OCI-LY3 (cell line): ENCODE measurements around the gene FRMD7.

ENCODE experiments used
- EZH2phosphoT487 ChIP-seq: fragments of 200-600 bp; shearing (Covaris generic); IDR thresholded peaks from 2 replicates; pipeline ENCODE4 v1.6.1; 2018; ENCODE audit warnings: antibody characterized with exemption, mixed run types, low read depth
- TF ChIP-seq, protein P1 (sequence below): fragments of 200-600, 300-600 bp; sonication (generic); IDR thresholded peaks from 2 replicates; pipeline ENCODE4 v1.5.1; 2014; ENCODE audit warnings: antibody characterized with exemption, low read length, low read depth

DNA sequence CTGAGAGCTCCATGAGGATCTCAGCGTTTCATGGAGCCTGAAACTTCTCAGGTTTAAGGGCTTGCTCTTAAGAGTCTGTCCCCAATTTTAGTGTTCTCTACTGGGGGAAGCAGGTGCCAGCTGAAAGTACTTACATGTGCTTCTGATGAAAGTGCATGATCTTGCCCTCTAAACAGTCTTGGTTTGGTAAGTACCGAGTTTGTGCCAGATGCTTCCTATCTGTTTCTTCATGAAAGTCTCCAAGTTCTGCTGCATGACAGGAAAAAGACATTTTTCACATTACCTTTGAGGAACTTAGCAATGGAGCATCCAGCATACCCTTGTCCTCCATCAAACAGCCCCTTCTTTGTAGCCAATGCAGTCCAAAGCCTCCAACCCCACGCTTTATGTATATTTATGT is 42.0 kb downstream of the FRMD7 start:
- TF ChIP-seq, protein P1, sequence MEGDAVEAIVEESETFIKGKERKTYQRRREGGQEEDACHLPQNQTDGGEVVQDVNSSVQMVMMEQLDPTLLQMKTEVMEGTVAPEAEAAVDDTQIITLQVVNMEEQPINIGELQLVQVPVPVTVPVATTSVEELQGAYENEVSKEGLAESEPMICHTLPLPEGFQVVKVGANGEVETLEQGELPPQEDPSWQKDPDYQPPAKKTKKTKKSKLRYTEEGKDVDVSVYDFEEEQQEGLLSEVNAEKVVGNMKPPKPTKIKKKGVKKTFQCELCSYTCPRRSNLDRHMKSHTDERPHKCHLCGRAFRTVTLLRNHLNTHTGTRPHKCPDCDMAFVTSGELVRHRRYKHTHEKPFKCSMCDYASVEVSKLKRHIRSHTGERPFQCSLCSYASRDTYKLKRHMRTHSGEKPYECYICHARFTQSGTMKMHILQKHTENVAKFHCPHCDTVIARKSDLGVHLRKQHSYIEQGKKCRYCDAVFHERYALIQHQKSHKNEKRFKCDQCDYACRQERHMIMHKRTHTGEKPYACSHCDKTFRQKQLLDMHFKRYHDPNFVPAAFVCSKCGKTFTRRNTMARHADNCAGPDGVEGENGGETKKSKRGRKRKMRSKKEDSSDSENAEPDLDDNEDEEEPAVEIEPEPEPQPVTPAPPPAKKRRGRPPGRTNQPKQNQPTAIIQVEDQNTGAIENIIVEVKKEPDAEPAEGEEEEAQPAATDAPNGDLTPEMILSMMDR: no peak
- TF ChIP-seq EZH2phosphoT487: no peak
